Right ventricle myocardium inferior (tissue), 1 donor: ENCODE results near the gene MBP. TPM values are rescaled to one million over a fixed set of nuclear protein-coding genes. Genes with fewer than 3 reads are reported as not detected.

Source experiments
- ATAC-seq: fragments of 200-7000 bp; cut with Tn5 transposase; one replicate; pipeline ENCODE4 v1.9.1; 2020; ENCODE audit warnings: mild to moderate bottlenecking, moderate library complexity
- DNase-seq: peaks from one replicate; pipeline ENCODE4 v3.0.0; 2021; ENCODE audit errors: missing footprints
- intact Hi-C: fragments of 100-400 bp; cut with DNase I; formaldehyde crosslinking; loops from one replicate; pipeline ENCODE4 v1.11.0; 2022
- total RNA-seq: library from RNA; stranded (reverse); fragmentation: NEBNext Ultra II Directional; extraction: Animal tissue kit (Norgen Biotek cat#: 25700); gene quantifications from one replicate; pipeline ENCODE4 v1.2.1, GENCODE V29; 2021
- donor health status: DM: no; HTN: yes; CAD: no; lungs with severe emphysema.

The MBP gene
- total RNA-seq, 1 donor from 2014 or later: 34.9 TPM

DNA sequence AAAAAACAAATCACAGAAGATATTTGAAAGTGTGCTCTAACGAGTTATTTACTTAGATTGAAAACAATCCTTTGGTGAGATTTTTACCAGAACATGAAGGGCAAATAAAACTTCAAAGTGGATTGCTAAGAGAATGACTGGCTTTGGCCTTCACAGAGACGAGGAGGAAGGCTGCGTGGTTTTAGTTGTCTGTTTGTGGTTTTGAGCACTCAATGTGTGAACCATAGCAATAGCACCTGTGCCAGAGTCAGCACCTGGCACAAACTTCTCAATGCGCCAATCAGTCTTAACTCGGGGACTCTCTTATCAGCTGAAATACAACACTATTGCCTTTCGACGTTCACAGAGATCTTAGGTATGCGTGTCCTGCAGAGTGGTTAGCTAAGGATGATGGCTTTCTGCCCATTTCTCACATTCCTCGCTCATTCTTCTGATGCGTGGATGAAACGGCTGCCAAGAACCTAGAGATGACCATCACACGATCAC is 70.0 kb downstream of the MBP start:
- no peak for DNase-seq
- intact Hi-C loops: no loop called here

DNA sequence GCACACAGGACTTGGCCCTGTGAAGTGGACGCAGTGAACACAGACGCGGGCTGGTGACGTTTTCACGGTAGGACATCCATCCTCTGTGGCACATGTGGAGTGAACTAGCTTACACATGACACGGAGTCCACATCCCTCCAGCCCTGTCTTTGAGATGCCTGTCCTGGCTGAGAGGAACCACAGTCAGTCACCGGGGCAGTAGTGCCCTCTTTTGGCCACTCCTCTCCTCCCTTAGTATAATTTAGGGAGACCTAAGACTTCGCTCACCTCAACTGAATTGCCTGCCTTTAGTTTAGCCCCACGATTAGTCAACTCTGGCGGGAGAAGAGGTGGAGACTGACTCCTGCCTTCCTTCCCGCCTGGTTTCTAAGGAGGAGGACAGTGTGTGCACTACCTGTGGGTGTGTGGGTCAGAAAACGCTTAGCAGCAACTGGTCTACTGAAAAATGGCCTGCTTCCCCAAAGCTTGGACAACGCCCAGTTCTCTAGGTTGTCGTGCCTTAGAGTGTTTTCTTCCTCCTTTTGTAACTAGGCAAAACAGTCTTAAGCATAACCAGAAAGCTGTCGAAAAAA is 70.6 kb downstream of the MBP start:
- intact Hi-C loops: no loop called here

More for the DNA sequence above, 70.0 kb downstream of the MBP start:
- no peak for ATAC-seq

DNA sequence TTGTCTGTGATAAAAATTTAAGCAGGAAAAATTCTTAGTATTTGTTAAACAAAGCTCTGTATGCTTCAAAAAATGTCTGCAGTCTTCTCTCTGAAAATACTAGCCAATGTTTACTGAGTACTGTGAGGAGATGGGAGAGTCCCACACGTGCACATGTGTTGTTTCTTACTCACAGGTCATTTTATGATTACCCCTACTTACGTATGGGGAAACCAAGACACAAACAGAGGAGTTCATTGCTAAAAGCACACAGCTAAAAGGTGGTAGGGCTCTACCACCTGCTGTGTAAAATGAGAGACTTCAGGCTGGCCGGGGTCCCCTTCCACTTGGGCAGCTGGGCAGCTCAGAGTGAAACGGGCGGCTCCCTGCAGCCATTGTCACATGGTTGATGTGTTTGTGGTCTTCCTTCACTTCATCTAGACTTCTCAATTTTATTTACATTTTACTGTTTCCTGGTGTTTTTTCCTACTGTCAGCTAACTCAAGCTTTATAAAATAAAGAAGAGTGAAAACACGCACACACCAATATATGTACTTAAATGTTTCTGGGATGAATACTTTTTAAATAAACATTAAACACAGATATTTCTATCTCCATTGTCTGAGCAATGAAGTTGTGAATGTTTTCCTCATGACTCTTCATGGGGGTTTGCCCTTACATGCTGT is 71.2 kb downstream of the MBP start:
- ATAC-seq: no peak
- intact Hi-C loops: no loop called here
- no peak for DNase-seq

More for the DNA sequence above, 70.6 kb downstream of the MBP start:
- no peak for ATAC-seq
- no peak for DNase-seq

DNA sequence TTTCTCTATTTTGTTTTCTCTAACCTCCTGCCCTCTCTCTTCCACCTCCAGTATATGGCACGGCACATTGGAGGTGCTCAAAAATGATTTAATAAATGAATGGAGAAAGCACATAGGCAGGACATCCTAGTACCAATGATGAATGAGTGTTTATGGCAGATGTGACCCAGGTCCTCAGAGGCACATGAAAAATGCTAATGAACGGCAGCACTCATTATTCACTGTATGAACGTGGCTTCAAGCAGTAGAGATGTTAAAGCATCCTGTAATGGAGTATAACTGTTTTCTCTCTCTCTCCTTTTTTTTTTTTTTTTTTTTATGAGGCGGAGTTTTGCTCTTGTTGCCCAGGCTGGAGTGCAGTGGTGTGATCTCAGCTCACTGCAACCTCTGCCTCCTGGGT is 72.4 kb downstream of the MBP start:
- DNase-seq (no peak), ATAC-seq (no peak)
- intact Hi-C loops: no loop called here

DNA sequence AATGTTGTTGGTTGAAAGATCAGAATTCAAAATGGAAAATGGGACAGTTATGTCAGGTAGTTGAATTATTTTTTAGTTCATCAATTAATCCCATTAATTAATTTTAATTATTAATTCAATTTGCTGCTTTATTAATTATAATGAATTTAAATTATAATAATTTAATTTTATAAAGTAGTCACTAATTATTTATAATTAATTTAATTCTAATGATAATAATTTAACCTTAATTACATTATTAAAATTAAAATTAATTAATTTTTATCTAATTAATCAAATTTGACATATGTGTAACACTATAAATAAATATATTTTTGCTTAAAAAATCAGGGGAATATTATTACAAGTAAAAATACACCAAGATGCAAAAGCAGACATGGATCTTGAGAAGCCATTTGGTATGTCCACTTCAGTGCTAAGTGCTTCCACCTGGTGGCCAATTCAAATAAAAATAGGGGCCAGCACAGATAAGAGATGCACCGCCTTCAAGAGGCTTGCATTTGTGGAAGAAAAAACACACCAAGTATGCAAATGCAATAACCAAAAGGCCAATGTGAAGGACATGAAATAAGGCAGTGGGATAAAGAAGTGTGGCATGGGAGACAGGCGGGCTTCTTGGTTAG is 73.2 kb downstream of the MBP start:
- DNase-seq: no peak
- no peak for ATAC-seq
- intact Hi-C loops: loop anchor here (5.0 kb wide), 2 partner anchors 73 to 153 kb away; partner anchors contain the start of gene MBP

DNA sequence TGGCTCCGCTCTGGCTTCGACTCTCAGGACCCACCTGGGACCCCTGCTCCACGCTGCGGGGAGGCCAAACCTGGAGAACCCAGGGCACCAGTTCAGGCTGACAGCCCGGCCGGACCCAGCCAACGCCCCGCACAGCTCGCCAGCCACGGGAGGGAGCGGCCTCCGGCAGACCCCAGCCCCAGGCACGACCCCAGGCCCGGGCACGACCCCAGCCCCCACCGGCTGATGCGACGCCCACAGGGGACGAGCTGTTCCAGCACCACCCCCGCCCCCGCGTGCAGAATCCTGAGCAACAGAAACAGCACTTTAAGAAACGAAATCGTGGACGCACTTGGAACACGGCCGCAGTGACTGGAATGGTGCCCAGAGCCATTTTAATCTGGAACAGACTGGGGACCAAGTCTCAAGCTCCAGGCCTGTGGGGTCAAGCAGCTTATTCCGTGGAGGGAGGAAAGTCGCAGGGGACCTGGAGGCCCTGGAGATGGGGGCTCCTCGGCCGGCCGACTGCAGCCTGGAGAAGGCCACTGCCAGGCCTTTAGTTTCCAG is 74.2 kb downstream of the MBP start:
- peak; percentile 80 for DNase-seq
- intact Hi-C loops: loop anchor here (5.0 kb wide), 2 partner anchors 74 to 154 kb away; partner anchors contain the start of gene MBP
- ATAC-seq: no peak

DNA sequence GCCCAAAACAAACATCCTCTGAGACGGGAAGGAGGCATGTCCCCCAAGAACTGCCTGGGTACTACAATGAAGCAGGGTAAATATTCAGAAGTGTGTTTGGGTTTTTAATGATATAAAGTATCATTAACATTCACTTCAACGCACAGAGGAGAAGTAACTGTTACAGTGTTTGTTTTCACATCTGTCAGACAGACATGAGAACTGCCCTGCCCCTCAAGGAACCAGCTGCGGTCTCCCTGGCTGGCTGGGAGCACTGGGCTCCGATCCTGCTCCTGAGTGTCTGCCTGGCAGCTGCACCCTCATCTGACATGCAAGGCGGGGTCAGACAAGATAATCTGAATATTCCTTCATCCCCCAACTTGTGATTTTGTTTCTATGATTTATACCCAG is 75.6 kb downstream of the MBP start:
- peak; percentile 78 for DNase-seq
- peak; percentile 23 for ATAC-seq
- intact Hi-C loops: loop anchor here (5.0 kb wide), 2 partner anchors 75 to 155 kb away; partner anchors contain the start of gene MBP

DNA sequence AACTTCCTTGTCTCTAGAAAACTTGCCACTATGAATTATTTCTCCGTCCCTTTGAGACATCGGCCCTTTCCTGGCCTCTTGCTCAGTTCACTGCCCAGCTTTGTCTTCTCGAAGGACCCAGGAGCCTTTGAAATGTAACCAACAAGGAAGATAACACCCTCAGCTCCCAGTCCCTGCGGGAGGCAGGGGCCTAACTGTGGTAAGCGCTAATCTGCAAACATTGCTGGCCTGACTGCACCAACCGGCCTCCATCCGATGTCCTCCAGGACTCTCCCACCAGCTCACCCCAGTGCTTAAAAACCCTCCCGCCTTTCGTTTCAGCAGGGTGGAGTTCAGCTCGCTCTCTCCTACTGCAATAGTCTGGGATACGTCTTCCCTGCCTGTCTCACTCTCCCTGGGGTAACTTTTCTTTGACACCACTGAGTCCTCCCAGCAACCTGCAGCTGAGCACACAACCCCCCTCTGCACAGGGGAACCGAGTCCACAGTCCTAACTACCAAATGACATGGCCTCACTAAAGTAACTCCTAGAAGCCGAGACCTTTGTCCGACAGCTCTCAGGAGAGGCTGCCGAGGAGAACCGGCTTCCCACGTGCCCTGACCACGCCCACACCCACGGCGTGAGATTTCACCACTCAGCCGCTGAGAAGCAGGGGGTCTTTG is 76.1 kb downstream of the MBP start:
- no peak for DNase-seq
- peak; percentile 33 for ATAC-seq
- intact Hi-C loops: loop anchor here (5.0 kb wide), 2 partner anchors 76 to 156 kb away; partner anchors contain the start of gene MBP

DNA sequence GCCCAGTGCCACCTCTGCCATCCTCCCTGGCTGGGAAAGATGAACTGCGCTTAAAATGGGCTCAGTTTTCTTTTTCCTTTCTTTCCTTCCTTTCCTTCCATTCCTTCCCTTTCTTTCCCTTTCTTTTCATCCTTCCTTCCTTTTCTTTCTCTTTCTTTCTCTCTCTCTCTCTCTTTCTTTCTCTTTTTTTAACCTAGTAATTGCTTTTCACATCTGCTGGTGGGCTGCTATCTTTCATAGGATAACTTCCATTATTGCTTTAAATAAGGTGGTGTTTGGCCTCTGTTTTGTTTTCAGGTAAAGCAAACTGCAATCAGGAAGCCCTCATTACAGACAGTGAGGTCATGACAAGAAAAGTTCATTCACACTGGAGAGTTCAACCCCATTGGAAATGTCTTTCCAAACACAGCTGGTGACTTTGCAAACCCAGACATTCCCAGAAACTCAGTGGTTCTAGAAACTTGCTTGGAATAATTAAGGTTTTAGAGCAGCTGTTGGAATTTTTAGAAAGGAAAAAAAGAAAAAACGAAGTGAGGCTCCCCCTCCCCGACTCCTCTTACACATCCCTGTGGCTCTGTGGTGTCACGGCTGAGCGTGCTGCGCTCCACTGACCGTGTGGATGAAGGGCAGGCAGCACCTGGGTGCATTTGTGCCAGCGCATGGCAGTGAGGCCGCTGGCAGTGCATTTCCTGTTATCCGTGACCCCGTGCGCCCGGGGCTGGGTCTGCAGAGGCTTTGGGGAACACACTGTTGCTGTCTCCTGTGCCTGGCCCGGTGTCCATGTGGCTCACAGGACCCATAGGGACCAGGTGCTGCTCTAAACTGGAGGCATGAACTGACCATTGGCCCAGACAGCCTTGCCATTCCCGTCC is 76.9 kb downstream of the MBP start:
- peak; percentile 87 for DNase-seq
- intact Hi-C loops: loop anchor here (1.0 to 5.0 kb wide), 4 partner anchors 41 to 157 kb away; partner anchors contain the start of gene MBP
- peak; percentile 15 for ATAC-seq

DNA sequence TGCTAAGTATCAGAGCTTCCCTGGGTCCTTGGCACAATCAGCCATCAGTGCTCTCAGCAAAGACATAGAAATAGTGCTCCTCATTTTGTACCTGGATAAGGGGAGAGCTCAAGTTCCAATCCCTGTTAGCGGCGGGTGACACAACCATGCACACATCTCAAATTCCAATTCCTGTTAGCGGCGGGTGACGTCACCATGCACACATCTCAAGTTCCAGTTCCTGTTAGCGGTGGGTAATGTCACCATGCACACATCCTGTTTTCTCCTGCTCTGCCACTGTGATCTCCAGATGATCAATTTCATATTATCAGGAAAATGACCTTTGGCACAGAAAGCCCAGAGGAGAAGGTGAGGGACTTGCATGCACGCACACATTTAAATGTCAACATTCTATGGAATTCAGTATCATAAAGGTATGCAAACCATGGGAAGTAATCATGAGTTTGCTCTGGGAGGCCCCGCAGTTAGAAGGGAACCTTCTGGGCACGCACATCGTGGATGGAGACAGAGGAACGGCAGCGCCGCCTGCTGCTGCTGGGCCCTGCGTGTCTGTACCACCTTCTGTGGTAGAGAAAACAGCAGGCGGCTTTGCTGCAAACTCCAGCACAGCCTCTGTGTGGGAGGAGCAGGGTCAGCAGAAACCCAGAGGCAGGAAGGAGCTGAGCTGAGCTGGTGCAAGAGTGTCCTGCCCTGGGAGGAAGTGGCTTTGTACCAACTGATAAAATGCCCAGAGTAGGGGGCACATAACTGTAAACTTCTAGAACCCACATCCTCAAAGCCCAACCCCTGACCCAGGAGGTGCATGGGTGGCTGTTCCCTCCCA is 77.8 kb downstream of the MBP start:
- intact Hi-C loops: loop anchor here (1.0 to 5.0 kb wide), 4 partner anchors 40 to 157 kb away; partner anchors contain the start of gene MBP
- ATAC-seq (peak; percentile 83), DNase-seq (peak; percentile 93)

DNA sequence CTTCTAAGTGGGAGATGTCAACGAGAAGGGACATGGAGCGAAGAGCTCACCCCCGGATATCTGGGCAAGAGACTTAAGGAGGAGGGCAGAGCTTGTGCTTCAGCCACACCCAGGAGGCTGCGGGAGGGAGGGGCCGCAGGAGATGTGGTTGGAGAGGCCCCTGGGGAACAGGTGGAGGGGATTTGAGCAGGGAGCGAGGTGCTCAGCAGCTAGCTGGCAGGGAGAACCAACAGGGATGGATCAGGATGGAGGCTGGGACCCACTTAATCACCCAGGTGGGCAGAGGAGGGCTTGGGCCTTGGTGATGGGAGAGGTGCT is 78.3 kb downstream of the MBP start:
- intact Hi-C loops: loop anchor here (2.0 kb wide), 1 partner anchor 39 kb away; no protein-coding TSS in a partner anchor
- no peak for DNase-seq
- no peak for ATAC-seq

DNA sequence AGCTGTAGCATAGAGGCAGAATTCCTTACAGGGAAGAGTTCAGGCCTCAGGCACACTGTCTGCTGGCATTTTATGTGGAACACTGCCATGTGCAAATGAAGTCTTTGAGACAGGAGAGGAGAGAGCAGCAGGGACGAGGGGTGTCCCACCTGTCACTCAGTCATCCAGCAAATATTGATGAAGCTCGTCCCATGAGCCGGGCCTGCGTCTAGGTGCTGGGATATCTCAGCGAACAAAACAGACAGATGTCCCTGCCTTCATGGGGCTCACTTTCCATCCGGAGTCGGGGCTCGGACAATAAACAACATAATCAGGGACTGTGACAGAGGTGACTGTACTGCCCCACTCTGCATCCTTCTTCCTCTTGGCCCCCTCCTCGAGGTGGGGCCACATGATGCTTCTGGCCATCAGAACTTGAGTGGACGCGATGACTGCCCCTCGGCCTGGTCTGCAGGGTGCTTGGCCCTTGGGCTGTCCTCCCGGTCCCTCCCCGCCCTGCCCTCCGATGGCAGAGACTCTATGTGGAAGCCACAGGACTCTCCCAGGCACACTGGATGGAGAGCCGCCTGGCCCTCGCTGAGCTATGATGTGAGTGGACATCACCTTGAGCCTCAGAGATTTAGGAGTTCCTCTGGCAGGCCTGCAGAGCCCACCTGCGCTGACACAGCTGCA is 78.8 kb downstream of the MBP start:
- ATAC-seq (no peak), DNase-seq (no peak)
- intact Hi-C loops: loop anchor here (2.0 kb wide), 1 partner anchor 39 kb away; no protein-coding TSS in a partner anchor

DNA sequence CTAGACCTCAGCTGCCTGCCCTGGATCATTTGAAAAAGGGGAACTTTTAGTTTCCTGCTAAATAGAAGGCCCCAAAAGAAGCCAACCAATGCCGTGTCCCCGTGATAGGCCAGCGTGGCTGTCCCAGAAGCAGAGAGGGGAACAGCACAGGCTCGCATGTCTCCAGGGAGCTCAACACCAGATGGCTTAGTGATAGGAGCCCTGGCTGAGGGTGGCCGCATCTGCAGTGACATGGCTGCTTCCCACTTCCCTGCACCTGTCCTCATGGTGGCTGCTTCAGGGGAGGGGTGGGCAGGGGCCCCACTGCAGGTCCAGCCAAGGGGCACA is 79.6 kb downstream of the MBP start:
- intact Hi-C loops: no loop called here
- ATAC-seq (no peak), DNase-seq (peak; percentile 73)

DNA sequence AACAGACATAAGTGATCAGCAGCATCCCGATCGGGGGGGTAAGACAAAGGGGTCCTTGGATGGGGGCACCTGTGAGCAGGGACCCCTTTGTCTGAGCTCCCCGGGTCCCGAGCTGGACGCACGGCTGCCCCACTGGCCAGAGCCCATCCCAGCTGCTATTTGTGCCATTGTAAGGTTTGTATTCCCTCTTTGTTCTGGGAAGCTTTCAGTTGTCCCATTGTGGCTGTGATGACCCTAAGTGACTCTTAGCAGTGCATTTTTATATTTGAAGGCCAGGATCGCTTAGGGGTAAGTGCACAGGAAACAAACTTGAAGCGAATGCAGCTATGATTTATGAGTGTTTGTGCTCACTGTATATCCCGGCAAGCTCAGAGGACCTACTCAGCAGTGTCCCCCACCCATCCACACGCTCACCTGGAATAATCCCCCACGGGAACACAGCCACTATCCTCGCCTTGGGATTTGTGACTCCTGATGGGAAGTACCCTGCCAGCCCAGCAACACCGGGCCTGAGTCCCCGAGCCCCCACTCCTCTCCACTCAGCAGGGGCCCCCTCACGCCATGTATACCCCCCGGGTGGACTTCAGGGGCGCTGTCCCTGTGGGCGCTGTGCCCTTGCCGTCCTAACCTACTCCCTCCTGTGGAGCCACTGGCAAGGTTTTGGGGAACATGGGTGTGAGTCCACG is 80.1 kb downstream of the MBP start:
- DNase-seq: no peak
- no peak for ATAC-seq
- intact Hi-C loops: no loop called here

DNA sequence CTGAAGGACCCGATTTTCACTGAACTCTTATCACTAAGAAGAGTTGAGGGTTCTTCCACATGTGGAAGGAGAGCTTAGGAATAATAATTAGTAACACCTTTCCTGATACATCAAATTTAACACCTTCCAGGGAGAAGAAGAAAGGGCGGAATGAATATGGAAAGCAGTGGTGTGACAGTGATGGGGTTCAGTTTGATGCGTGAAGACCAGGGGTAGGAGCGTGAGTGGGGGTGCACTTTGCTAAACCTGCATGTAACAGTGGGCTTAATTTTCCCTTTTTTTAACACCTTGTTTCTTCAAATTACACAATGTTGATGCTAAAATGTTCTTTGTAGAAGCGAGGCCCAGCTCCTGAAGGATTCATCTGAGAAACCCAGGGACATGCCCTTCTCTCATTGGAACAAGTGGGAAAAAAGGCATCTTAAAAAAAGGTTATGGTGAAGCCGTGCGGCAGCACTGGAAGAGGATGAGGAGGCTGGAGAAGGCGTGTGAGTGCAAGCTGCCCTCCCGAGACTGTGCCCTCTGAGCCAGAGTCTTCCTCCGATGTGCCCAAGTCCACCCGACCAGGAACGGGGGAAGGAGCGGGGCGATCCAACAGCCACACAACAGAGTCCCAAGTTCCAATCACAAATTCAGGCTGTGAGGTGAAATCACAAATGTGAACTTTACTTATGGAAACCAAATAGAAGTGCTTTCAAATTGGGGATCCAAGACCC is 80.8 kb downstream of the MBP start:
- DNase-seq (no peak), ATAC-seq (no peak)
- intact Hi-C loops: no loop called here

DNA sequence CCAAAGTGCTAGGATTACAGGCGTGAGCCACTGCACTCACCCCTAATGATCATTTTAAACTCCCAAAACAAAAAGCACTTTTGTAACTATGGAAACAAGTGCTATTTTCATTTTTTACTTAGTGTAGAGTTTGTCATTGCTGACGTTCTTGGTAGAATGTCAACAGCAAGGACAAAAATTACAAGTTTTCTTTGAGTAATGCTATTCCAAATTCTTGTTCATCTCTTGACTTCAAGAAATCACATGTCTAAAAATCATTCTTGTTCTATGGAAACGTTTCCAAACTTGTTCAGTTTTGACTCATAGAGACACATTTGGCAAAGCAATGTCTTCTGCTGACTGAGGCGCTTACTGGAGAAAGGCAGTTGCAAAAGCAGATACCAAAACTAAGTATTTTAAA is 82.6 kb downstream of the MBP start:
- DNase-seq (no peak), ATAC-seq (no peak)
- intact Hi-C loops: no loop called here
